Measurements from ENCODE around the gene FTL.
A peak's percentile ranks its signal among the peaks of the same experiment; 100 is the strongest.
"Not testable (repeated sequence)": the region's sequence is repeated elsewhere in the genome, so short reads cannot be mapped to it uniquely, and the experiment has no call there.

FTL gene

GRCh38 chr19:48965040-48965805 is at the start of gene FTL:
FTL (plus strand) TSS chr19:48965309; CDS start chr19:48965508, 199 bp downstream.
- DNase-seq (ENCODE audit: low read depth), result peak; percentile 97

DNA sequence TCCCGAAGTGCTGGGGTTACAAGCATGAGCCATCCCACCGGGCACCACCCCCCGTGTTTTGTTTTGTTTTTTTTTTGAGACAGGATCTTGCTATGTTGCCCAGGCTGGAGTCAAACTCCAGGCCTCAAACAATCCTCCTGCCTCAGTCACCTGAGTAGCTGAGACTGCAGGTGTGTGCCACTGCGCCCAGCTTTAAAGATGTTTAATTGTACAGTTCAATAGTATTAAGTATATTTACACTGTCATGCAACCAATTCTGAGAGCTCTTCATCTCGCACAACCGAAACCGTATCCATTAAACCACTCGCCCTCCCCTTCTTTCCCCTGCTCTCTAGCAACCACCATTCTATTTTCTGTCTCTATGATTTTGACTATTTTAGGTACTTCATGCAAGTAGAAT is 49.4 kb upstream of the FTL start:
- DNase-seq (ENCODE audit: low read depth), result no peak

DNA sequence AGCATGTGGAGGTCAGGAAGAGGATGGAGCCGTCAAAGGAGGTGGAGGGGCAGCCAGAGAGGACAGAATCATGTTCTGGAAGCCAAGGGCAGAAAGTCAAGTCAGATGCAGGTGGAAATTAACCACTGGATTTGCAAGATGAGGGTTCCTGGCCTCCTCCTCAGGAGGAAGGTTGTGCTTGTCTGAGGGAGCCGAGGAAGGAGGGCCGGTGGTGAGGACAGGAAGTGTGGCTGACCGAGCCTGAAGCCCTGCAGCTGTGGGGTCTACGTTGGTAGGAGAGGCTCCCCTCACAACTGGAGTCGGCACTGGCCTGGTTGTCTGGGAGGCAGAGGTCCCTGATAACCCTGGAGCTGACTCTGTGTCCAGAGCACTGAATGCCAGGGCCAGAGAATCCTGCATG is 47.0 kb upstream of the FTL start:
- no peak for DNase-seq (ENCODE audit: low read depth)

- DNase-seq (ENCODE audit: low read depth), result peak; percentile 36
Observed at GRCh38 chr19:48918801-48919247, 46.3 kb upstream of the FTL start.

GRCh38 chr19:48919271-48919670 is 45.8 kb upstream of the FTL start:
- DNase-seq (ENCODE audit: low read depth), result not testable (repeated sequence)

DNA sequence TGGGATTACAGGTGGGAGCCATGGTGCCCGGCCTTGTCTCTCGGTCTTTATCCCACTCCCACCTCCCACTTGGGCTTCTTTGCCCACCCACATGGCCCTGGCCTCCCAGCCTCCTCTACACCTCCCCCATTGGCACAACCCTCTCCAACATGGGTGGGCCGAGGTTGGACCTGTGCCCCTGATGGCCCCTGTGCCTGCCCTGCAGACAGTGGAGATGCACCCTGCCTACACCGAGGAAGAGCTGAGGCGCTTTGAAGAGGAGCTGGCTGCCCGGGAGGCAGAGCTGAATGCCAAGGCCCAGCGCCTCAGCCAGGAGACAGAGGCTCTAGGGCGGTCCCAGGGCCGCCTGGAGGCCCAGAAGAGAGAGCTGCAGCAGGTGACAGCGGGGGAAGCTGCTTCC is 44.2 kb upstream of the FTL start:
- no peak for DNase-seq (ENCODE audit: low read depth)

DNA sequence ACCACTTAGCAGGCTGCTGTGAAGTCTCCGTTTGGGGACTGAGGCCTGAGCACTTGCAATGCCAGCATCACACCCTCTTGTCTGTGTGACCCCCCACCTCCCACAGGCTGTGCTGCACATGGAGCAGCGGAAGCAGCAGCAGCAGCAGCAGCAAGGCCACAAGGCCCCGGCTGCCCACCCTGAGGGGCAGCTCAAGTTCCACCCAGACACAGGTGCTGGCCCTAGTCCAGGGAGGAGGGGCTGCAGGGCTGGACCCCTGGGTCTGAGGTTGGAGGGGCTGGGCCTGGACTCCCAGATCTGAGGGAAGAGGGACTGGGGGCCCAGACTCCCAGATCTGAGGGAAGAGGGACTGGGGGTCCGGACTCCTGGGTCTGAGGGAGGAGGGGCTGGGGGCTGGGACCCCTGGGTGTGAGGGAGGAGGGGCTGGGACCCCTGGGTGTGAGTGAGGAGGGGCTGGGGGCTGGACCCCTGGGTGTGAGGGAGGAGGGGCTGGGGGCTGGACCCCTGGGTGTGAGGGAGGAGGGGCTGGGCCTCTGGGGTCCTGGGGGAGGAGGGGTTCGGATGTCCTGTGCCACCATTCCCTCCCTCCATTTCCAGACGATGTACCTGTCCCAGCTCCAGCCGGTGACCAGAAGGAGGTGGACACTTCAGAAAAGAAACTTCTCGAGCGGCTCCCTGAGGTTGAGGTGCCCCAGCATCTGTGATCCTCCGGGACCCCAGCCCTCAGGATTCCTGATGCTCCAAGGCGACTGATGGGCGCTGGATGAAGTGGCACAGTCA is 43.2 kb upstream of the FTL start:
- DNase-seq (ENCODE audit: low read depth), result no peak

GRCh38 chr19:48922548-48923490 is 42.3 kb upstream of the FTL start:
- DNase-seq (ENCODE audit: low read depth), result no peak

- peak; percentile 92 for DNase-seq (ENCODE audit: low read depth)
Observed at GRCh38 chr19:48925240-48925843, 39.8 kb upstream of the FTL start.

DNA sequence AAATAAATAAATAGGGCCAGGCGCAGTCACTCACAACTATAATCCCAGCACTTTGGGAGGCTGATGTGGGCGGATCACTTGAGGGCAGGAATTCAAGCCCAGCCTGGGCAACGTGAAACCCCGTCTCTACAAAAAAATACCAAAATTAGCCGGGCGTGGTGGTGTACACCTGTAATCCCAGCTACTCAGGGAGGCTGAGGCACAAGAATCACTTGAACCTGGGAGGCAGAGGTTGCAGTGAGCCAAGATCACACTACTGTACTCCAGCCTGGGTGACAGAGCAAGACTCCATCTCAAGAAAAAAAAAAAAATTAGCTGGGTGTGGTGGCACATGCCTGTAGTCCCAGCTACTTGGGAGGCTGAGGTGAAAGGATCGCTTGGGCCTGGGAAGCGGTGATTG is 39.2 kb upstream of the FTL start:
- not testable (repeated sequence) for DNase-seq (ENCODE audit: low read depth)

DNA sequence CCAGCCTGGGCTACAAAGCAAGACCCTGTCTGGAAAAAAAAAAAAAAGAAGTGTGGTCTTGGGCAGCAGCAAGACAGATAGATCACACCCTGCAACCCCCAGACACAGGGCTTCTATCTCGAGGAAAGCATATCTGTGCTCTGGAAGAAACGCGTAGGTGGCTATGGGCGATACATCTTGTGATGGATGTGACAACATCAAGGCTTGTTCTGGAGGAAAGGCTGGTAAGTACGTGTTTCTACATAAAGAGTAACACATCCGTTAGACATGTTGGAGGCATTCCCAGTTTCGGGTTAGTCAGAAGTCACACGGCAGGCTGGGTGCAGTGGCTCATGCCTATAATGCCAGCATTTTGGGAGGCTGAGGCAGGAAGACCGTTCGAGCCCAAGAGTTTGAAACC is 38.2 kb upstream of the FTL start:
- DNase-seq (ENCODE audit: low read depth), result peak; percentile 97

- not testable (repeated sequence) for DNase-seq (ENCODE audit: low read depth)
Observed at GRCh38 chr19:48927692-48928091, 37.4 kb upstream of the FTL start.

- no peak for DNase-seq (ENCODE audit: low read depth)
Observed at GRCh38 chr19:48928164-48929025, 36.7 kb upstream of the FTL start.

GRCh38 chr19:48933382-48933932 is 31.7 kb upstream of the FTL start, which contains the start of gene DHDH:
DHDH (plus strand) TSS chr19:48933699; CDS start chr19:48933722, 23 bp downstream.
- peak; percentile 59 for DNase-seq (ENCODE audit: low read depth)

- DNase-seq (ENCODE audit: low read depth), result no peak
Observed at GRCh38 chr19:48934837-48935236, 30.3 kb upstream of the FTL start.

- no peak for DNase-seq (ENCODE audit: low read depth)
Observed at GRCh38 chr19:48935864-48936263, 29.2 kb upstream of the FTL start.

GRCh38 chr19:48938256-48938655 is 26.9 kb upstream of the FTL start:
- DNase-seq (ENCODE audit: low read depth), result no peak

DNA sequence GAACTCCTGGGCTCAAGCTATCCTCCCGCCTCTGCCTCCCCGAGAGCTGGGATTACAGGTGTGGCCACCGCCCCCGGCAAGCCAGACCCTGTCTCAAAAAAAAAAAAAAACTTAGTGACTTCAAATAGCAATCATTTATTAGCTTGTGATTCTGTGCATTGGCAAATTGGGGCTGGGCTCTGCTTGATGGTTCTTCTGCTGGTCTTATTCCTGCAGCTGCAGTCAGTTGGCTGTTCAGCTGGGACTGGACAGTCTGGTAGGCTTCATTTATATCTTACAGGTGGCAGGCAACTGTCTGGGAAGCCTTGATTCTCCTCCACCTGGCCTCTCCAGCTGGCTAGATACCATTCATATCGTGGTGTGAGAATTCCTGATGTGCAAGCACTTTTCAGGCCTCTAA is 24.2 kb upstream of the FTL start:
- DNase-seq (ENCODE audit: low read depth), result no peak

DNA sequence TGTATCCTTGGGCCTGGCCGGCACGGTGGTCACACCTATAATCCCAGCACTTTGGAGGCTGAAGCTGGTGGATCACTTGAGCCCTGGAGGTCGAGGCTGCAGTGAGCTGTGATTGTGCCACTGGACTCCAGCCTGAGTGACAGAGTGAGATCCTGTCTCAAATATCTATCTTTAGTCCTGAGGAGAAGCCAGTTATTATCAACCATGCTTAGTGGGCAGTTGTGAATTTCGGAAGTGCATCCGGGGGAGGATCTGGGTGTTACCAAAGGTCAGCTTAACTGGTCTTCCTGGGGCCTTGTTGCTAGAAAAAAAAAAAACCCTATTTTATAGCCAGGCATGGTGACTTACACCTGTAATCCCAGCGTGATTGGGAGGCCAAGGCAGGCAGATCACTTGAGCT is 22.0 kb upstream of the FTL start:
- DNase-seq (ENCODE audit: low read depth), result no peak

DNA sequence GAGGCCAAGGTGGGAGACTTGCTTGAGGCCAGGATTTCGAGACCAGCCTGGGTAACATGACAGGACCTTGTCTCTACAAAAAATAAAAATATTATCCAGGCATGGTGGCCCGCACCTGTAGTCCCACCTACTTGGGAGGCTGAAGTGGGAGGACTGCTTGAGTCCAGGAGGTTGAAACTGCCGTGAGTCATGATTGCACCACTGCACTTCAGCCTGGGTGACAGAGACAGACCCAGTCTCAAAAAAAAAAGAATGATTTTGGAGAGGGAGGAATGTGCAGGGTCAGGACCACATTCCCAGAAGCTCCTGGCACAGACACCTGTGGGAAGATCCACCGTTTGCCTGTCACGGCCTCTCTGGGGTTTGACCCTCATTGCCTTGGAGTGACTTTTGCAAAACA is 19.7 kb upstream of the FTL start:
- DNase-seq (ENCODE audit: low read depth), result no peak
